ENCODE results near the gene COL19A1. TPM values are rescaled to one million over a fixed set of nuclear protein-coding genes. Genes with fewer than 3 reads are reported as not detected.
A peak's percentile ranks its signal among the peaks of the same experiment; 100 is the strongest.

The COL19A1 gene
- total RNA-seq, 1 experiment from 2014 or later: not detected

DNA sequence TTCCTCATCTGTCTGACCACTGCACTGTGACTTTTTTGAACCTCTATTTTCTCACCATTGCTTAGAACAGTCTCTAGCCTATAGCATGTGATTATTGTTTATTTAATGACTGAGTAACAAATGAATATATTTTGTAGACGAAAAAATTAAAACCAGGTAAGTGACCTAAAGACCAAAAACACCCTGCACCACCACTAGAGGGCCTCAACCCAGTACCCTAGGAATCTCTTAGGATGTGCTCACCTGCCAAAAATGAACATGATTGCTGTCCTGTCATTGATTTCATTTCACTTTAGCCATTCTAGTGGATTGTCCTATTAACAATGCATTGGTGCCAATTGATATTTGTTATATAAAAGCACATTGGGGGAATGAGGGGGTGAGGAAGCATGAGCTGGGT, 237.4 kb downstream of the COL19A1 start:
- peak; percentile 30 for DNase-seq (ENCODE audit: unreplicated experiment)
- TF ChIP-seq, protein P1, sequence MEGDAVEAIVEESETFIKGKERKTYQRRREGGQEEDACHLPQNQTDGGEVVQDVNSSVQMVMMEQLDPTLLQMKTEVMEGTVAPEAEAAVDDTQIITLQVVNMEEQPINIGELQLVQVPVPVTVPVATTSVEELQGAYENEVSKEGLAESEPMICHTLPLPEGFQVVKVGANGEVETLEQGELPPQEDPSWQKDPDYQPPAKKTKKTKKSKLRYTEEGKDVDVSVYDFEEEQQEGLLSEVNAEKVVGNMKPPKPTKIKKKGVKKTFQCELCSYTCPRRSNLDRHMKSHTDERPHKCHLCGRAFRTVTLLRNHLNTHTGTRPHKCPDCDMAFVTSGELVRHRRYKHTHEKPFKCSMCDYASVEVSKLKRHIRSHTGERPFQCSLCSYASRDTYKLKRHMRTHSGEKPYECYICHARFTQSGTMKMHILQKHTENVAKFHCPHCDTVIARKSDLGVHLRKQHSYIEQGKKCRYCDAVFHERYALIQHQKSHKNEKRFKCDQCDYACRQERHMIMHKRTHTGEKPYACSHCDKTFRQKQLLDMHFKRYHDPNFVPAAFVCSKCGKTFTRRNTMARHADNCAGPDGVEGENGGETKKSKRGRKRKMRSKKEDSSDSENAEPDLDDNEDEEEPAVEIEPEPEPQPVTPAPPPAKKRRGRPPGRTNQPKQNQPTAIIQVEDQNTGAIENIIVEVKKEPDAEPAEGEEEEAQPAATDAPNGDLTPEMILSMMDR (IDR thresholded peaks at IDR 0.05; ENCODE audit: unreplicated experiment): peak; percentile 37
- no peak overlapping the region for H3K27ac Mint-ChIP-seq (ENCODE audit: low read depth, unreplicated experiment)
- intact Hi-C loops (cut with micrococcal nuclease): loop anchor here (10.0 kb wide), 1 partner anchor 1139 kb away; no protein-coding TSS in a partner anchor
- no peaks in the 10 kb centered on the region for H3K9me3 Mint-ChIP-seq (ENCODE audit: unreplicated experiment)
- H3K27me3 Mint-ChIP-seq (ENCODE audit: insufficient read depth, unreplicated experiment): peaks cover 100% of the 10 kb centered on the region
- H3K4me3 Mint-ChIP-seq (ENCODE audit: unreplicated experiment): no peak overlapping the region
- no peaks in the 10 kb centered on the region for H3K36me3 Mint-ChIP-seq (ENCODE audit: insufficient read depth, unreplicated experiment)
- no TSS peak for BruUV-seq (replicated peaks)
- no peaks in the 10 kb centered on the region for H3K4me1 Mint-ChIP-seq (ENCODE audit: insufficient read depth, unreplicated experiment)
- POLR2A ChIA-PET: no interaction called here
- CTCF ChIA-PET: interaction anchor here (0.6 to 1.6 kb wide), 8 partner anchors 10 to 1006 kb away, joined by 3 to 5 read pairs (median 4); no protein-coding TSS in a partner anchor

DNA sequence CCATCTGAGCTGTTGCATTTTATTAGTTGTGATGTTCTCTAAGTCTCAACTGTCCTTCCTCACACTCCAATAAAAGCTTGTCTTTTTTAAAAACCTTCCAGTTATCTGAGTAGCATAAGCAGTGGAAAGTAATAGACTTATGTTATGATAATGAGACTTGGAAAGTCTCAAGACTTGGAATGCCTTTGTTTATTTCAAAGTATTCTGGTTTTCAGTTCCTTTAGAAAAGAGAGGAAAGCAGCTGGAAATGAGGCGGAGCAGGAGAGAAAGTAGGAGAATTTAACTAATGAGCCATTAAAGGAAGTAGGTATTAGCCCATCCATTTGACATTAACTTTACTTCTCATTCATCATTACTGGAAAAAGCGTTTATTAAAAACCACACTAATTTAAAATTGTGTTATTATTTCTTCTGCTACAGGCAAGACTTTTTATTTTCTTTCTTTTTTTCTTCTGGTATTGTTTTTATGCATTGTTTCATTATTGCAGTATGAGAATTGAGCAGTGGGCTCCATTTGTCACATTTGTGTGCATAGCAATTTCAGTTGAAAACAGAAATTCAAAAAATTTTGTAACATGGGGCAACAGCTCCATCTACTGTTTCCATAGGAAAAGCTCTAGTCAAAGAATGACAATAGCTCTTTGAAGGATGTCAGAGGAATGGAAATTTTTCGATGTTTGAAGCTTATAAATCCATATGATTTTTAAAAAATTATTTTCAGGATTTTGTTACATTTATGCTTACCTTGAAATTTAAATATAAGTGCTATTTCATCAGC, 241.7 kb downstream of the COL19A1 start:
- no peaks in the 10 kb centered on the region for H3K9me3 Mint-ChIP-seq (ENCODE audit: unreplicated experiment)
- BruUV-seq (replicated peaks): no TSS peak

DNA sequence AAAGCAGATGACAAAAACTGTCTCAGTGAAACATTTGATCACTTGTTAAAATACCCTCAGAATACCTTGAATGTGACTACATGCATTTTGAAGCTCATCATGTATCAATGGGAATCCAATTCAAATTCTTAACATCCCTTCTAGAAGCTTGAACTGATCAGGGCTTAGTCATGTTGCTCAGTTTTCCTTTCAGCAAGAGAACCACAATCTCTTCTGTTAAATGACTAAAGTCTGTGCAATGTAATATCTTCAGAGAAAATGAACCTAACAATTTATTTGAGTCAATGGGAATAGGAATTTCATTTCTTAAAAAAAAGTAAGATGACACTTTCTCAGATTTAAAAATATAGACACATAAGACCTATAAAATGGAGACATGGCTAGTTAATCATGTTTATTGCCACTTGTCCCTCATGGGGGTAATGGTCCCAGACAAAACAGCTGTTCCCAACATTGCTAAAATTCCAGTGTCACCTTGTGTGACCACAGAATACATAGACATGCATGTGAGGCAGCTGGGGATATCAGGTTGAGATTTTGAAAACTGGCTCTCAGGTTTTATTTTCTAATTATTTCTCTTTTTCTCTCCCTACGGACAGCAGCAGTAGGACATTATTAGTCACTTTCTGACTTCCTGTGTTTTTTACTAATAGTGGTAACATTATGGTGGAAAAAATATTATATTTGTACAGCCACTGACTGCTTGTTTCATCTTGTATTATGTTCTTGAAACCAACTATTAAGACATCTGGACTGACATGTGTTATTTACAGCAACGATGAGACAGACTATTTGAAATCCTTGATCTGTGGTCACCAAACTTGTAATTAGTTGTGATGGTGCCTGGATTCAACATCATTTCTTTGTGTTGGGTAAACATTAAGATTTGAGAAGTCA, 244.0 kb downstream of the COL19A1 start:
- ChIA-PET CTCF (interaction anchor here (0.6 to 1.4 kb wide), 5 partner anchors 9 to 1223 kb away, joined by 3 to 4 read pairs (median 3); no protein-coding TSS in a partner anchor), POLR2A (no interaction called here)
- TF ChIP-seq, protein P1 (IDR thresholded peaks at IDR 0.05; ENCODE audit: unreplicated experiment): no peak
- intact Hi-C loops (cut with micrococcal nuclease): no loop called here
- peaks cover 96% of the 10 kb centered on the region for H3K27me3 Mint-ChIP-seq (ENCODE audit: insufficient read depth, unreplicated experiment)
- DNase-seq (ENCODE audit: unreplicated experiment): no peak
- H3K27ac Mint-ChIP-seq (ENCODE audit: low read depth, unreplicated experiment): no peak overlapping the region
- BruUV-seq (replicated peaks): no TSS peak
- no peaks in the 10 kb centered on the region for H3K36me3 Mint-ChIP-seq (ENCODE audit: insufficient read depth, unreplicated experiment)
- H3K4me1 Mint-ChIP-seq (ENCODE audit: insufficient read depth, unreplicated experiment): no peaks in the 10 kb centered on the region
- no peak overlapping the region for H3K4me3 Mint-ChIP-seq (ENCODE audit: unreplicated experiment)
- no peaks in the 10 kb centered on the region for H3K9me3 Mint-ChIP-seq (ENCODE audit: unreplicated experiment)

More for the DNA sequence above, 241.7 kb downstream of the COL19A1 start:
- no peaks in the 10 kb centered on the region for H3K36me3 Mint-ChIP-seq (ENCODE audit: insufficient read depth, unreplicated experiment)
- CTCF ChIA-PET: interaction anchor here (0.5 to 4.9 kb wide), 31 partner anchors 9 to 1350 kb away, joined by 3 to 19 read pairs (median 4); no protein-coding TSS in a partner anchor
- H3K27me3 Mint-ChIP-seq (ENCODE audit: insufficient read depth, unreplicated experiment): peaks cover 96% of the 10 kb centered on the region
- peak; percentile 33 for DNase-seq (ENCODE audit: unreplicated experiment)
- POLR2A ChIA-PET: interaction anchor here (0.7 to 0.9 kb wide), 2 partner anchors 74 to 366 kb away, joined by 3 read pairs; no protein-coding TSS in a partner anchor
- TF ChIP-seq, protein P1 (IDR thresholded peaks at IDR 0.05; ENCODE audit: unreplicated experiment): peak; percentile 64
- no peaks in the 10 kb centered on the region for H3K4me1 Mint-ChIP-seq (ENCODE audit: insufficient read depth, unreplicated experiment)
- intact Hi-C loops (cut with micrococcal nuclease): loop anchor here (1.0 to 10.0 kb wide), 5 partner anchors 273 to 1471 kb away; partner anchors contain the start of gene ADGRB3
- no peak overlapping the region for H3K27ac Mint-ChIP-seq (ENCODE audit: low read depth, unreplicated experiment)
- no peak overlapping the region for H3K4me3 Mint-ChIP-seq (ENCODE audit: unreplicated experiment)

DNA sequence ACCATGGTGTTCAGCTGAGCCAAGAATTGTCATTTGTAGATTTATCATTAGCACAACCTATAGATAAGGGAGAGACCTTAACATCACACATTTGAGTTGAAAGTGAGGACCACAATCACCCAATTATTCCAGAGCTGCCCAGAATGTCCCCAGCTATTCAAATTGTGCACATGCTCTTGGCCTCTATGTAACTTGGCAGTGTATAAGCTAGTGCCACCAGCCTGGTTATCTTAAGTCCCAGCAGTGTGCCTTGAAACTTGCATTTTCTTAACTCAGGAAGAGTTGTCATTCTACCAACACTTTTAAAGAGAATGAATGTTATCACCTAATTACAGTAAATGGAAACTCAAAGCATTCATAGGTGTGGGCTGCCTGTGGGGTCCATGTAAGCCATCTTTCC, 245.4 kb downstream of the COL19A1 start:
- DNase-seq (ENCODE audit: unreplicated experiment): no peak
- Mint-ChIP-seq H3K9me3 (ENCODE audit: unreplicated experiment) (no peaks in the 10 kb centered on the region), H3K36me3 (ENCODE audit: insufficient read depth, unreplicated experiment) (no peaks in the 10 kb centered on the region), H3K27me3 (ENCODE audit: insufficient read depth, unreplicated experiment) (peaks cover 90% of the 10 kb centered on the region), H3K4me3 (ENCODE audit: unreplicated experiment) (no peak overlapping the region), H3K27ac (ENCODE audit: low read depth, unreplicated experiment) (no peak overlapping the region), H3K4me1 (ENCODE audit: insufficient read depth, unreplicated experiment) (no peaks in the 10 kb centered on the region)
- intact Hi-C loops (cut with micrococcal nuclease): no loop called here
- TF ChIP-seq, protein P1 (IDR thresholded peaks at IDR 0.05; ENCODE audit: unreplicated experiment): no peak
- no TSS peak for BruUV-seq (replicated peaks)
- ChIA-PET CTCF (no interaction called here), POLR2A (no interaction called here)
